K562 (cell line): Measurements from ENCODE around the gene SPPL3. TPM values are rescaled to one million over a fixed set of nuclear protein-coding genes. Genes with fewer than 3 reads are reported as not detected.
A peak's percentile ranks its signal among the peaks of the same experiment; 100 is the strongest.

Experiments
- ATAC-seq: fragments of 200-7000 bp; cut with Tn5 transposase; 3 replicates; pipeline ENCODE4 v1.9.1; 2020; ENCODE audit warnings: moderate library complexity
- BruUV-seq: library from RNA; stranded (reverse); fragments of 400-500 nt; replicated peaks from 2 replicates; lab custom pipeline; 2021; lab: Mats Ljungman, UMichigan
- CTCF ChIA-PET: fragments of 300-600 bp; formaldehyde crosslinking; extraction: SDS; loops from one replicate; lab custom pipeline; 2021; ENCODE audit warnings: low intra/inter-chr PET ratio; lab: Yijun Ruan, JAX
- POLR2A ChIA-PET: fragments of 300-600, 350-650 bp; sonication (Branson Sonifier 250); formaldehyde crosslinking; extraction: SDS; loops from one replicate; lab custom pipeline; 2021; ENCODE audit warnings: antibody characterized with exemption, inconsistent platforms; lab: Yijun Ruan, JAX
- DNase-seq, 4 experiments: peaks; one replicate each; pipeline versions ENCODE4 v3.0.0 to v3.0.0-alpha.2; 2011 to 2018; ENCODE audit warnings: low spot score in 3 of 4, mixed read lengths in 3 of 4; ENCODE audit errors: extremely low read depth in 1 of 4
- FAIRE-seq: peaks from 2 replicates; lab custom pipeline; 2011; peaks lifted over from hg19 to GRCh38; lab: Jason Lieb, UNC
- H2AFZ ChIP-seq: 2 replicates; pipeline ENCODE4 v1.6.0; 2011; ENCODE audit warnings: low read depth, low read length, control low read depth, inconsistent platforms
- H3K27ac ChIP-seq: fragments of 200-600 bp; 3 replicates; pipeline ENCODE4 v1.8.0; 2011; ENCODE audit warnings: low read depth, mild to moderate bottlenecking, control low read depth, inconsistent platforms, low read length, moderate library complexity, mixed read lengths; ENCODE audit errors: extremely low read depth
- H3K27me3 ChIP-seq, 2 experiments: fragments of 300-600 bp in 1 of 2; 2 replicates in 1 of 2; 3 replicates in 1 of 2; pipeline versions ENCODE4 v1.6.0 to v1.8.0; 2011; ENCODE audit warnings: inconsistent platforms in 2 of 2, low read length in 2 of 2, mild to moderate bottlenecking in 1 of 2, mixed read lengths in 1 of 2, moderate library complexity in 1 of 2; ENCODE audit not compliant: control insufficient read depth in 2 of 2, insufficient read depth in 2 of 2
- H3K36me3 ChIP-seq: fragments of 300-600 bp; 3 replicates; pipeline ENCODE4 v1.8.0; 2011; ENCODE audit warnings: mild to moderate bottlenecking, low read length, inconsistent platforms; ENCODE audit not compliant: control insufficient read depth, insufficient read depth
- H3K4me1 ChIP-seq, 2 experiments: fragments of 200-600 bp in 1 of 2; replicated peaks in 1 of 2; 2 replicates in 1 of 2; 3 replicates in 1 of 2; pipeline versions ENCODE4 v1.5.1 to v1.8.0; 2011; ENCODE audit warnings: inconsistent platforms in 2 of 2, low read length in 2 of 2, mild to moderate bottlenecking in 1 of 2, mixed read lengths in 1 of 2, moderate library complexity in 1 of 2; ENCODE audit not compliant: control insufficient read depth in 2 of 2, insufficient read depth in 2 of 2
- H3K4me2 ChIP-seq: 2 replicates; pipeline ENCODE4 v1.6.1; 2011; ENCODE audit warnings: low read length, control low read depth, inconsistent platforms, mixed read lengths; ENCODE audit not compliant: insufficient read depth
- H3K4me3 ChIP-seq: fragments of 200-600 bp; sonication (generic), shearing (Covaris generic); 2 replicates; pipeline ENCODE4 v1.5.1; 2016; ENCODE audit warnings: control low read depth, inconsistent platforms
- H3K79me2 ChIP-seq: fragments of 200-600 bp; 3 replicates; pipeline ENCODE4 v1.8.0; 2011; ENCODE audit warnings: low read length, inconsistent platforms; ENCODE audit not compliant: control insufficient read depth, insufficient read depth
- H3K9ac ChIP-seq, 2 experiments: 2 replicates each; pipeline versions ENCODE4 v1.6.0 to v1.6.1; 2011; ENCODE audit warnings: low read depth in 2 of 2, low read length in 2 of 2, control low read depth in 1 of 2, inconsistent platforms in 1 of 2, mild to moderate bottlenecking in 1 of 2, mixed read lengths in 1 of 2; ENCODE audit not compliant: insufficient read depth in 1 of 2
- H3K9me1 ChIP-seq: one replicate; pipeline ENCODE4 v1.6.0; 2011; ENCODE audit warnings: inconsistent platforms, mild to moderate bottlenecking, low read length, moderate library complexity; ENCODE audit not compliant: control insufficient read depth, insufficient read depth
- H3K9me3 ChIP-seq: replicated peaks from 2 replicates; pipeline ENCODE4 v1.5.1; 2011; ENCODE audit warnings: low read depth, low read length, inconsistent platforms; ENCODE audit not compliant: control insufficient read depth, insufficient read depth
- H4K20me1 ChIP-seq: replicated peaks from 2 replicates; pipeline ENCODE4 v1.6.1; 2011; ENCODE audit warnings: low read length, inconsistent platforms, mixed read lengths; ENCODE audit not compliant: control insufficient read depth, insufficient read depth
- RBBP5 ChIP-seq: fragments of 200-600 bp; sonication (generic); IDR thresholded peaks from 2 replicates; pipeline ENCODE4 v1.6.1; 2012; ENCODE audit warnings: borderline replicate concordance, mild to moderate bottlenecking, low read length, control low read depth, inconsistent platforms; ENCODE audit not compliant: insufficient read depth, poor library complexity, severe bottlenecking
- SRSF9 ChIP-seq: fragments of 200-400 bp; formaldehyde crosslinking; IDR thresholded peaks from 2 replicates; pipeline ENCODE4 v1.6.1; 2017; ENCODE audit warnings: low read depth, low read length, borderline replicate concordance
- WGBS: fragments of 100-300 bp; shearing (Covaris generic); methylation state at CpG from one replicate; pipeline ENCODE4 v1.1.6; 2016; ENCODE audit warnings: low coverage, mixed read lengths; ENCODE audit not compliant: insufficient coverage; ENCODE audit errors: missing lambda C conversion rate; 5-methylcytosine and 5-hydroxymethylcytosine counted together
- in situ Hi-C: fragments of 300-500 bp; cut with MboI; formaldehyde crosslinking; loops from 4 replicates; pipeline ENCODE4 v1.15.0; 2018; ENCODE audit warnings: inconsistent platforms, mixed read lengths
- intact Hi-C: fragments of 100-400 bp; cut with micrococcal nuclease; formaldehyde crosslinking; loops from 2 replicates; pipeline ENCODE4 v1.14.2; 2022
- polyA plus RNA-seq, 8 experiments: library from polyadenylated mRNA; depleted of rRNA in 4 of 8; stranded (reverse) in 5 of 8; unstranded in 3 of 8; fragments of >200 nt; fragmentation: Nextera tagmentation in 2 of 8; fragmentation: Illumina TruSeq in 1 of 8; extraction: Ambion mirVana in 2 of 8; extraction: Trizol in 1 of 8; gene quantifications; 2 replicates each; pipeline versions ENCODE4 v1.2.1 to v1.2.3, GENCODE V29; 2011 to 2014; ENCODE audit warnings: inconsistent platforms in 1 of 8, missing spikeins in 1 of 8
- total RNA-seq, 7 experiments: library from RNA; depleted of rRNA in 6 of 7; stranded (reverse); fragments of >200 nt in 6 of 7; fragmentation: Illumina TruSeq in 2 of 7; extraction: Trizol in 2 of 7; gene quantifications; 2 replicates each; pipeline versions ENCODE4 v1.2.1 to v1.2.3, GENCODE V29; 2011 to 2021; ENCODE audit warnings: low replicate concordance in 1 of 7
- TF ChIP-seq, protein P1 (sequence below): sonication (generic); IDR thresholded peaks from 2 replicates; pipeline ENCODE4 v1.6.1; 2016

The SPPL3 gene
- total and polyA plus RNA-seq, 9 of the 15 experiments (the other 6 are each of a cell fraction or from before 2014, with no cell fraction given): 2.9 to 32.1 (median 7.1) TPM

DNA sequence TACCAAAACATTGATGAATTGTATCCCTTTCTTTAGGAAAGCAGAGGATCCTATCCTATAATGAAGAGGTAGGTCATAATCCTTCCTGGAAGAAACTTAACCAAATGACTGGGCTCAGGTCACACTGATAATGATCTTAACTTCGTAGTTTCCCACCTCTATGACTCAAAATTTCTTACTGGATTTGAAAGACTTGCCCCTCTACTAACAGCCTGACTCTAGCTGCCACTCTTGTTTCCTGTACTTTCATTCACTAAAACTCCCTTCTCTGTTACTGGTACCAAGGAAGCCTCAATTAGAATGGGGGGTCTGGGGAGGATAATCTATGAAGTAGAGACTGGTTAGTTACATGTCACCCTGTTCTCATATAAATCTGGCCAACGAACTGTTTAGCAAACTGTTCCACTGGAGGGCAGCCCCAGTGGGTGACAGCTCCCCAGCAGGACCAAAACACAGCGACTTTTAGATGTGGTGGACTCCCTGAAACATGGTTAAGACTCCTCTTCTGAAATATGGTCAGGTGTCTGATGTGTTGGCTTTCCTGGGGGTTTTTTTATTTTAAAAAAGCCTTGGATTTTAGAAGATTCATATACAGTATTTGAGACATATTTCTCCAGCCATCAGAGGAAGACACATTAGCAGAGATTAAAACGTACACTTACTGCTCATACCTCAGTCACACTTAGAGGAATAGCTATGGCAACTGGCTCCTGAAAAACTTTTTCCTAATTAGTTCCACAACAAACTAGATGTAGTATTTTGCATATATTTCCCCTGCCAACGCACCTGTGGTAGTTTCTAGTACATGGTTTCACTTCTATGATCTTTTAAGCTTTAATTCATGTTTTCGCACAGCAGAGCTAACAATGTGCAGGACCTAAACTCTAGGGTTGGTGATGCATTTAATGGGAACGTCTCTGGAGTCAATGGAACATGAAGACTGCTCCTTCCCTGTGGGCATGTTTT is 106.2 kb downstream of the SPPL3 start:
- TF ChIP-seq SRSF9 (no peak), RBBP5 (no peak)
- TF ChIP-seq, protein P1, sequence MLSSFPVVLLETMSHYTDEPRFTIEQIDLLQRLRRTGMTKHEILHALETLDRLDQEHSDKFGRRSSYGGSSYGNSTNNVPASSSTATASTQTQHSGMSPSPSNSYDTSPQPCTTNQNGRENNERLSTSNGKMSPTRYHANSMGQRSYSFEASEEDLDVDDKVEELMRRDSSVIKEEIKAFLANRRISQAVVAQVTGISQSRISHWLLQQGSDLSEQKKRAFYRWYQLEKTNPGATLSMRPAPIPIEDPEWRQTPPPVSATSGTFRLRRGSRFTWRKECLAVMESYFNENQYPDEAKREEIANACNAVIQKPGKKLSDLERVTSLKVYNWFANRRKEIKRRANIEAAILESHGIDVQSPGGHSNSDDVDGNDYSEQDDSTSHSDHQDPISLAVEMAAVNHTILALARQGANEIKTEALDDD: peak; percentile 66; the same call in 1 of the 2 replicates
- Histone ChIP-seq H3K4me1 (peaks cover 0 to 10% of the 10 kb centered on the region in 2 experiments; a peak in 2 of 5 replicates), H3K27ac (no peak overlapping the region), H3K27me3 (no peaks in the 10 kb centered on the region), H3K9me3 (peaks cover 2% of the 10 kb centered on the region), H3K4me3 (no peak overlapping the region), H3K79me2 (no peaks in the 10 kb centered on the region), H3K9ac (no peak overlapping the region), H3K36me3 (0 out of 3 replicates have a peak, but pooled peaks cover 3% of the 10 kb centered on the region), H4K20me1 (no peaks in the 10 kb centered on the region), H2AFZ (no peak overlapping the region), H3K4me2 (no peak overlapping the region), H3K9me1 (no peaks in the 10 kb centered on the region)
- no TSS peak for BruUV-seq
- POLR2A ChIA-PET: no interaction called here
- FAIRE-seq (no peak), ATAC-seq (no peak), DNase-seq (no peak)
- intact Hi-C loops: no loop called here
- CTCF ChIA-PET: no interaction called here
- in situ Hi-C loops: no loop called here
- 53% methylated on average over 7 of the region's 7 CpGs for WGBS
